Right renal pelvis (tissue), 4 donors: ENCODE measurements around the gene RETNLB. TPM values are rescaled to one million over a fixed set of nuclear protein-coding genes. Genes with fewer than 3 reads are reported as not detected.

ENCODE experiments used
- polyA plus RNA-seq, 4 donors: library from polyadenylated mRNA; unstranded; fragments of 120-200 nt; gene quantifications; one replicate each; pipeline ENCODE4 v1.2.1, GENCODE V29; 2013; ENCODE audit not compliant: insufficient read length in 4 of 4

The RETNLB gene
- polyA plus RNA-seq, 4 donors, result not detected

Other genes starting within 250 kb of the RETNLB start
- gene MYH15, start 246.8 kb downstream of the RETNLB start, polyA plus RNA-seq, result under 1 TPM; 0.25 to 0.42 (median 0.27) TPM
- gene CIP2A, start 168.0 kb downstream of the RETNLB start, polyA plus RNA-seq, result 10 to 100 TPM; 17.2 to 20.7 (median 19.1) TPM
- gene DZIP3, start 167.7 kb downstream of the RETNLB start, polyA plus RNA-seq, result 10 to 100 TPM; 29.0 to 38.5 (median 33.9) TPM
- gene TRAT1, start 65.4 kb upstream of the RETNLB start, polyA plus RNA-seq, result under 1 TPM in 2 of 4 donors, not detected in 2; 0.21 to 0.22 TPM
- gene GUCA1C, start 196.5 kb upstream of the RETNLB start, polyA plus RNA-seq, result under 1 TPM; 0.24 to 0.47 (median 0.34) TPM